GM18517 (cell line): ENCODE measurements around the gene ALDH4A1.
"Not testable (repeated sequence)": the region's sequence is repeated elsewhere in the genome, so short reads cannot be mapped to it uniquely, and the experiment has no call there.

Experiments used
- ATAC-seq: cut with Tn5 transposase; IDR thresholded peaks from one replicate; pipeline ENCODE4 v1.9.1; 2021; ENCODE audit warnings: mild to moderate bottlenecking, moderate library complexity; ENCODE audit not compliant: unreplicated experiment

Gene ALDH4A1

GRCh38 chr1:18858070-18858688 is 44.2 kb downstream of the ALDH4A1 start:
- no peak for ATAC-seq

- ATAC-seq: no peak
Observed at GRCh38 chr1:18856435-18856834, 45.9 kb downstream of the ALDH4A1 start.

DNA sequence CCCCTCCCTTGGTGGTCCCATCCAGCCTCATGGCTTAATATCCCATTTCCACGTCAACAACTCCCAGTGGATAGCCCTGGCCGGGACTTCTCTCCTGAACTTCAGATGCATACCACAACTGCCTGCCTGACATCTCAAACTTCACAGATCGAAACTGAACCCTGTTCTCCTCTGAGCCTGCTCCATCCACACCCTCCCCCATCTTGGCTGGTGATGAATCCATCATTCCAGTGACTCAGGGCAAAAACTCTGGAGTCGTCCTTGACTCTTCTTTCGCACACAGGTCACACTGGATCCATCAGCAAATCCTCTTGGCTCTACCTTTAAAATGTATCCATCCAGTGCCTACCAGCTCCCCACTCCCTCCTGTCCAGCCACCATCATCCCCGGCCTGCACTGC is 46.8 kb downstream of the ALDH4A1 start:
- ATAC-seq: no peak

DNA sequence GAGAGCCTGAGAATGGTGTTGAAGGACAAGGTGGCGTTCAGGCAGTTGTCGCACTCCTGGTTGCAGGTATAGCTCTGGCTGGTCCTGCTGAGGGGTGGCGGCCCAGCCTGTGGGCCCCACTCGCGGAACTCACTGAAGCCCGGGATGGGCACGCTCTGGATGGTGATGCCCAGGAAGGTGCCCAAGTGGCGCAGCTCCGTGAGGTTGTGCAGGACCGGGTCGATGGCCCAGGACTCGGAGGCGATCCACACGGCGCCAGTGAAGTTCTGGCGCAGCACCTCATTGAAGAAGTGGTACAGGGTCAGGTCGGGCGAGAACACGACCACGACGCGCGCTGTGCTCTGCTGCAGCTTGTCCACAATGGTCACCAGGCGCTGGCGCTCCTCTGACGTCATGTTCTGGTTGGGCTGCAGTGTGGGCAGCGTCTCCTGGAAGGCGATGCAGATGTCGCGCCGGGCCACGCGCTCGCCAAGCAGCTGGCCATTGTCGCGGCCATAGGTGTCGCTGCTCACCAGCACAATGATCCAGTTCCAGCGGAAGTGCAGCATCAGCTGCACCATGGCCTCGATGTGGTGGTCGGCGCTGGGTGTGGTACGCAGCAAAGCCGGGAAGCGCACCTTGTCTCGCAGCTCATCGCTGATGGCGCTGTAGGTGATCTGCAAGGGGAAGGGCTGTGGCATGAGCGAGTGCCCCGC is 47.9 kb downstream of the ALDH4A1 start:
- no peak for ATAC-seq

DNA sequence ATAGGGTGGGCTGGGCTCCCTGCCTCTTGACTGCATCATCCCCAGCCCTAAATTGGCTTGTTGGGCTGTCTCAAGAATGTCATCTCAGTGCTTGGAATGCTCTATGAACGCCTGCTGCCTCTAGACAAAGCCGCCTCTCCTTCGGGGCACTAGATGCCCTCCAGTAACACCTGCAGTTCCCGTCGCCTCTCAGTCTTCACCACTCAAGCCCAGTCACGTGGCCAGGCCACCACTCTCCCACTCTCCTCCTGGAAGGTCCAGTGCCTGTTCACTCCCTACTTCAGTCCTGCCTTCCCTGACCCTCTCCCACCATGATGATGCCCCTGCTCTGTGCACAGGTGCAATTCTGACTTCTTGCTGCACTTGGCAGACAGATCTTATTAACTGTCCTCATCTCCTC is 49.9 kb downstream of the ALDH4A1 start:
- ATAC-seq: no peak

DNA sequence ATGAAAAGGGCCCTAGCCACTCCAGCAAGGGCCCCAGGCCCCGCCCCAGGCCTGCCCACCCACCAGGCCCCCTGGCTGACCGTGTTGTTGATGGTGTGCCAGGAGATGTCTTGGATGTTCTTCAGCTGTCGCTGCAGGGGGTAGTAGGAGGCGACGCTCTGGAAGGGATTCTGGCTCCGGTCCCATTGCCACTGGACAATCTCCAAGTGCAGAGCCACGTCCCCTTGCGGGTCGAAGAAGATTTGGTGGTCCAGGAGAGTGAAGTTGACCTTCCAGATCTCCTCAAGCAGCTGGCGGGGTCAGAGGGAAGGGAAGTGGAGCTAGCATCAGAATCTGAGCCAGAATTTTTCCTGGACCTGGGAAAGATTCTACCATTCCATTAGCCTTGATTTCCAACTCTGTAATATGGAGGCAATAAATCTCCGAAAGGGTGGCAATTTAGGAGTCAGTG is 53.1 kb downstream of the ALDH4A1 start:
- no peak for ATAC-seq

- ATAC-seq: not testable (repeated sequence)
Observed at GRCh38 chr1:18847723-18848122, 54.6 kb downstream of the ALDH4A1 start.

- no peak for ATAC-seq
Observed at GRCh38 chr1:18840145-18840544, 62.2 kb downstream of the ALDH4A1 start.

DNA sequence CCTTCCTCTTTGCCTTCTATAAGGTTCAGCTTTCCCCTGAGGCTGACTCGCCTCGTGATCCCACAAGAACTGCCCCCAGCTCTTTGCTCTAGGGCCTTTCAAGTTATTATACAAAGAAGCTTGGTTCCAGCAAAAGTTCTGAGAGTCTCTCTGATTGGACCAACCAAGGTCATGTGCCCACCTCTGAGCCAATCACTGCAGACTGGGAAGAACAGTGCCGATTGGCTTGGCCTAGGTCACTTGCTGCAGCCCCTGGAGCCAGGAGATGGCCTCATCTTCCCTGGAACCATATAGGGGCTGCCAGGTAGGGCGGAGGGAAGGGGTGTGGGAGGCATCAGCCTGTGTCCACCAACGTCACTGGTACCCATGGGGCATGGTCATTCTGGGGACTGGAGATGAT is 65.7 kb downstream of the ALDH4A1 start:
- ATAC-seq: no peak

DNA sequence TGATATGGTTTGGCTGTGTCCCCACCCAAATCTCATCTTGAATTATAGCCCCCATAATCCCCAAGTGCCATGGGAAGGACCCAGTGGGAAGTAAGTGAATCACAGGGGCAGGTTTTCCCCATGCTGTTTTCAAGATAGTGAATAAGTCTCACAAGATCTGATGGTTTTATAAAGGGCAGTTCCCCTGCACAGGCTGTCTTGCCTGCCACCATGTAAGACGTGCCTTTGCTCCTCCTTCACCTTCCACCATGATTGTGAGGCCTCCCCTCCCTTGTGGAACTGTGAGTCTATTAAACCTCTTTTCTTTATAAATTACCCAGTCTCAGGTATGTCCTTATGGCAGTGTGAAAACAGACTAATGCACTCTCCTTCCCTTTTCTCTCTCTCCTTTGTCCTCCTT is 70.0 kb downstream of the ALDH4A1 start:
- not testable (repeated sequence) for ATAC-seq

- ATAC-seq: no peak
Observed at GRCh38 chr1:18831656-18832055, 70.7 kb downstream of the ALDH4A1 start.

DNA sequence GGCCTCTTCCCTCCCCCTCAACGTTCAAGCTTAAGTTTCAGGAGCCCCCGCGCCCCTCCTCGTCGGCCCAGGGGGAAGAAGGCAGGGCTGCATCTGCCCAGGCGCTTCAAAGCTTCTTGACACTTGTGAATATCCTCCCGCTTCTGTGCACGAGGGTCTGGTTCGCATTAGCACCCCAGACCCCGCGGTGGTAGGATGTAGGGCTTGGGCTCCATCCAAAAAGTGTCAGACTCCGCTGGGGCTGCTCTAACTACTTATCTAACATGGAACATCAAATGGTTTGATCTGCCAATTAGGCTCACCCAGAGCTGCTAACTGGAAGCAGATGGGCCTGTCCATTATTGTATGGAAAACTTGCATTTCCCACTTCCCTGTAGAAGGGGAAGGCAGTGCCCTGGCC is 71.8 kb downstream of the ALDH4A1 start:
- ATAC-seq: no peak

DNA sequence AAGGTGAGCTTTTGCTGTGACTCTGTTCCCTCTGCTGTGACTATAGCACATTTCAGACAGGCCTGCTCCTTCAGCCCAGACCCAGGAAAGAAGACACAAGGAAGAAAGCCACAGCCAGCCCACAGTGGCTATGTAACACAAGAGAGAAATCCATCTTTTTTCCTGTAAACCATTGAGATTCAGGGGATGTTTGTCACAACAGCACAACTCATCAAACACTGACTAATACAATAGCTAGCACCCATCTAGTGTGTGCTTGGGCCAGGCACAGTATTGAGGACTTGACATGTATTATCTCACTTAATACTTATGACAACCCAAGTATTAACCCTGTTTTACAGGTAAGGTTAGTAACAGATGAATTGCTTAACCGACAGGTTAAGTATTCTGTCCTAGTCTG is 72.7 kb downstream of the ALDH4A1 start:
- ATAC-seq: no peak

DNA sequence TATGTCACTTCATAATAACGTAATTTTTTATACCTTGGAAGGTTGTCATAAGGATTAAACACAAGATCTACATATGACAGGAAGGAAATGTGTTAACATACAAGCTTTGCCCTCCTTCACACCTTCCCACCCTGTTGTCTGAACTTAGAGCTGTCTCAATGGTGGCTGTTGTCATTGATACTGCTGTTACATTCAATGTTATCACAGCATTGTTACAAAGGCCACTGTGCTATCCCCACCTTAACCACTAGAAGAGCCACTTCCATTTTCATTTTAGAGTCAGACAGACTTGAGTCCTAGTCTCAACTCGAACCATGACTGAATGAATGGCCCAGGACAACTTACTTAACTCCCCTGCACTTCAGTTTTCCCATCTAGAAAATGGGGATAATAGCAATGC is 74.1 kb downstream of the ALDH4A1 start:
- no peak for ATAC-seq

DNA sequence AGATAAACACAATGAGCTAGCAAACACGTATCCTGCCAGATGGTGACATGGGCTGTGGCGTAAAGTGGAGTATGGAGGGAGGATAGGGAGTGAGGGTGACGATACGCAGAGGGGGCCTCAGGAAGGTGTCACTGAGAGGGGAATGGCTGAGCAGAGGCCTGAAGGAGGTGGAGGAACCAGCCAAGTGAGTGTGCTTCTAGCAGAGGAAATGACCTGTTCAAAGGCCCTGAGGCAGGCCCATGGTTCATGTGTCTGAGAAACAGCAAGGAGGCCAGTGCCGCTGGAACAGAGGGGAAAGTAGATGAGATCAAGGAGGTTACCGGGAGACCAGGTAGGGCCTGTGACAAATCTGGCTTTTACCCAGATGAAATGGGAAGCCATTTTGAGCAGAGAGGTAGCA is 78.9 kb downstream of the ALDH4A1 start:
- no peak for ATAC-seq
